KOPT-K1 (cell line): ENCODE results near the gene AMACR.

Experiments used
- H3K27ac ChIP-seq: fragments of 200-600 bp; sonication (generic); 2 replicates; pipeline ENCODE4 v1.5.1; 2016; ENCODE audit warnings: antibody characterized with exemption, mild to moderate bottlenecking, low read depth, low read length; ENCODE audit not compliant: poor library complexity, severe bottlenecking
- H3K36me3 ChIP-seq: fragments of 200-600 bp; sonication (generic); 2 replicates; pipeline ENCODE4 v1.5.1; 2017; ENCODE audit warnings: antibody characterized with exemption, mild to moderate bottlenecking, low read length, moderate library complexity; ENCODE audit not compliant: insufficient read depth
- H3K9me3 ChIP-seq: fragments of 200-600 bp; sonication (generic); 2 replicates; pipeline ENCODE4 v1.5.1; 2017; ENCODE audit warnings: antibody characterized with exemption, low read length, mild to moderate bottlenecking; ENCODE audit not compliant: insufficient read depth, poor library complexity, severe bottlenecking

The AMACR gene

GRCh38 chr5:34005211-34005610 is 2.6 kb downstream of the AMACR start:
- Histone ChIP-seq H3K36me3 (peaks cover 18% of the 10 kb centered on the region; the same call in 1 of the 2 replicates), H3K27ac (no peak overlapping the region), H3K9me3 (no peaks in the 10 kb centered on the region)

GRCh38 chr5:34003941-34004340 is 3.9 kb downstream of the AMACR start:
- Histone ChIP-seq H3K27ac (no peak overlapping the region), H3K9me3 (no peaks in the 10 kb centered on the region), H3K36me3 (peaks cover 18% of the 10 kb centered on the region; the same call in 1 of the 2 replicates)

- Histone ChIP-seq H3K36me3 (peaks cover 26% of the 10 kb centered on the region), H3K9me3 (no peaks in the 10 kb centered on the region), H3K27ac (no peak overlapping the region)
These were observed 5.1 kb downstream of the AMACR start for GRCh38 chr5:34002629-34003328.

GRCh38 chr5:34001241-34001841 is 6.5 kb downstream of the AMACR start:
- Histone ChIP-seq H3K9me3 (no peaks in the 10 kb centered on the region), H3K36me3 (peaks cover 26% of the 10 kb centered on the region), H3K27ac (no peak overlapping the region)

GRCh38 chr5:33999978-34000377 is 7.9 kb downstream of the AMACR start:
- Histone ChIP-seq H3K27ac (no peak overlapping the region), H3K36me3 (peaks cover 26% of the 10 kb centered on the region), H3K9me3 (no peaks in the 10 kb centered on the region)

- H3K27ac ChIP-seq: no peak overlapping the region
- peaks cover 12% of the 10 kb centered on the region; the same call in 1 of the 2 replicates for H3K36me3 ChIP-seq
These were observed 10.4 kb downstream of the AMACR start for GRCh38 chr5:33997331-33997983.

GRCh38 chr5:33995865-33996264 is 12.0 kb downstream of the AMACR start:
- H3K9me3 ChIP-seq: no peaks in the 10 kb centered on the region
- peaks cover 12% of the 10 kb centered on the region; the same call in 1 of the 2 replicates for H3K36me3 ChIP-seq
- no peak overlapping the region for H3K27ac ChIP-seq

More at GRCh38 chr5:33997331-33997983, 10.4 kb downstream of the AMACR start:
- no peaks in the 10 kb centered on the region for H3K9me3 ChIP-seq

GRCh38 chr5:33994845-33995244 is 13.0 kb downstream of the AMACR start:
- Histone ChIP-seq H3K27ac (no peak overlapping the region), H3K36me3 (peaks cover 12% of the 10 kb centered on the region; the same call in 1 of the 2 replicates), H3K9me3 (no peaks in the 10 kb centered on the region)

- peaks cover 21% of the 10 kb centered on the region for H3K36me3 ChIP-seq
These were observed 15.0 kb downstream of the AMACR start for GRCh38 chr5:33992864-33993263.

GRCh38 chr5:33985447-33985846 is 22.4 kb downstream of the AMACR start:
- Histone ChIP-seq H3K27ac (no peak overlapping the region), H3K36me3 (peaks cover 21% of the 10 kb centered on the region), H3K9me3 (peaks cover 7% of the 10 kb centered on the region)

More at GRCh38 chr5:33992864-33993263, 15.0 kb downstream of the AMACR start:
- Histone ChIP-seq H3K9me3 (no peaks in the 10 kb centered on the region), H3K27ac (no peak overlapping the region)

- peaks cover 21% of the 10 kb centered on the region for H3K36me3 ChIP-seq
- no peak within 1 kb of the TSS for H3K27ac ChIP-seq
- peaks cover 7% of the 10 kb centered on the region for H3K9me3 ChIP-seq
These were observed 23.2 kb downstream of the AMACR start, which contains the start of gene SLC45A2 for GRCh38 chr5:33984671-33985124. TSS of gene SLC45A2 (minus strand) at chr5:33984693. CDS start at chr5:33984583, 110 bp downstream.

GRCh38 chr5:33984178-33984577 is 23.7 kb downstream of the AMACR start:
- Histone ChIP-seq H3K9me3 (peaks cover 7% of the 10 kb centered on the region), H3K27ac (no peak overlapping the region), H3K36me3 (peaks cover 18% of the 10 kb centered on the region)

GRCh38 chr5:33981408-33982162 is 26.3 kb downstream of the AMACR start:
- Histone ChIP-seq H3K27ac (no peak overlapping the region), H3K36me3 (no peaks in the 10 kb centered on the region), H3K9me3 (peaks cover 7% of the 10 kb centered on the region)

GRCh38 chr5:33980030-33980429 is 27.8 kb downstream of the AMACR start:
- Histone ChIP-seq H3K27ac (no peak overlapping the region), H3K36me3 (no peaks in the 10 kb centered on the region), H3K9me3 (no peaks in the 10 kb centered on the region)

- Histone ChIP-seq H3K9me3 (no peaks in the 10 kb centered on the region), H3K36me3 (no peaks in the 10 kb centered on the region), H3K27ac (no peak overlapping the region)
These were observed 29.5 kb downstream of the AMACR start for GRCh38 chr5:33978306-33978705.
